Liver (tissue), 3 donors: Measurements from ENCODE around the gene NCAPG2.

Experiments
- EGR1 ChIP-seq, 2 donors: IDR thresholded peaks; 2 replicates each; pipeline ENCODE4 v1.6.1; 2016 to 2018; ENCODE audit warnings: antibody characterized with exemption in 2 of 2, low read depth in 2 of 2
- HNF4A ChIP-seq, 2 donors: conservative IDR thresholded peaks; 2 replicates each; pipeline ENCODE4 v1.6.1; 2016; ENCODE audit warnings: antibody characterized with exemption in 2 of 2, mild to moderate bottlenecking in 2 of 2
- MAX ChIP-seq: IDR thresholded peaks from 2 replicates; pipeline ENCODE4 v1.6.1; 2016; ENCODE audit warnings: antibody characterized with exemption
- RAD21 ChIP-seq, 2 donors: IDR thresholded peaks; 2 replicates each; pipeline ENCODE4 v1.6.1; 2016; ENCODE audit warnings: antibody characterized with exemption in 2 of 2, mild to moderate bottlenecking in 2 of 2
- SP1 ChIP-seq: IDR thresholded peaks from 2 replicates; pipeline ENCODE4 v1.6.1; 2018; ENCODE audit warnings: antibody characterized with exemption, mild to moderate bottlenecking
- YY1 ChIP-seq: IDR thresholded peaks from 2 replicates; pipeline ENCODE4 v1.6.1; 2016; ENCODE audit warnings: antibody characterized with exemption, mild to moderate bottlenecking
- TF ChIP-seq, protein P1 (sequence below): fragments of 150-350 bp; IDR thresholded peaks from 2 replicates; pipeline ENCODE4 v1.5.1; 2017; ENCODE audit warnings: improper control_type of control experiment, low read depth, low read length; ENCODE audit not compliant: missing input control
- TF ChIP-seq, protein P2 (sequence below): IDR thresholded peaks from 2 replicates; pipeline ENCODE4 v1.6.1; 2016; ENCODE audit warnings: antibody characterized with exemption, mild to moderate bottlenecking
- donor health status: healthy.
- donor health status: healthy.

DNA sequence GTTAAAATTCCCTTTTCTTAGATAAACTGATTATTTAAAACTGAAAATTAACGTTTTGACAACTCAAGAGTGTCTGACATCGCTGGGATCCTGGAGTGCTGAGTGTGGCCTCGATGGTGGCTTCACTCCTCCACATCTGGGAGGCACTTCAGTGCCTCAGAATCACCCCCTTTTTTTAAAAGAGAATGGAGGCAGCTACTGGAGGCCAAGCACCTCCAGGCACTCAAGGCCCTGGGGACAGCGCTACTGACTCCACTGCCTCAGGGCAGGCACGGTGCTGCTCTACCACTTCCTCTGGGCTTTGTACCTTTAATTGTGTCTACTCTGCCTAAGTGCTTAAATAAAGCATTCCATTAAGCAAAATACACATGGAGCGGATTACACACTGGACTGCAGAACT lies 27.2 kb upstream of the NCAPG2 start:
- TF ChIP-seq, protein P1, sequence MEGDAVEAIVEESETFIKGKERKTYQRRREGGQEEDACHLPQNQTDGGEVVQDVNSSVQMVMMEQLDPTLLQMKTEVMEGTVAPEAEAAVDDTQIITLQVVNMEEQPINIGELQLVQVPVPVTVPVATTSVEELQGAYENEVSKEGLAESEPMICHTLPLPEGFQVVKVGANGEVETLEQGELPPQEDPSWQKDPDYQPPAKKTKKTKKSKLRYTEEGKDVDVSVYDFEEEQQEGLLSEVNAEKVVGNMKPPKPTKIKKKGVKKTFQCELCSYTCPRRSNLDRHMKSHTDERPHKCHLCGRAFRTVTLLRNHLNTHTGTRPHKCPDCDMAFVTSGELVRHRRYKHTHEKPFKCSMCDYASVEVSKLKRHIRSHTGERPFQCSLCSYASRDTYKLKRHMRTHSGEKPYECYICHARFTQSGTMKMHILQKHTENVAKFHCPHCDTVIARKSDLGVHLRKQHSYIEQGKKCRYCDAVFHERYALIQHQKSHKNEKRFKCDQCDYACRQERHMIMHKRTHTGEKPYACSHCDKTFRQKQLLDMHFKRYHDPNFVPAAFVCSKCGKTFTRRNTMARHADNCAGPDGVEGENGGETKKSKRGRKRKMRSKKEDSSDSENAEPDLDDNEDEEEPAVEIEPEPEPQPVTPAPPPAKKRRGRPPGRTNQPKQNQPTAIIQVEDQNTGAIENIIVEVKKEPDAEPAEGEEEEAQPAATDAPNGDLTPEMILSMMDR = no peak
- TF ChIP-seq SP1 = no peak
- TF ChIP-seq EGR1 (IDR thresholded peaks at IDR 0.05; ENCODE audit: low read depth in 2 of 2) = no peak
- no peak for TF ChIP-seq RAD21 (IDR thresholded peaks at IDR 0.05)
- TF ChIP-seq, protein P2, sequence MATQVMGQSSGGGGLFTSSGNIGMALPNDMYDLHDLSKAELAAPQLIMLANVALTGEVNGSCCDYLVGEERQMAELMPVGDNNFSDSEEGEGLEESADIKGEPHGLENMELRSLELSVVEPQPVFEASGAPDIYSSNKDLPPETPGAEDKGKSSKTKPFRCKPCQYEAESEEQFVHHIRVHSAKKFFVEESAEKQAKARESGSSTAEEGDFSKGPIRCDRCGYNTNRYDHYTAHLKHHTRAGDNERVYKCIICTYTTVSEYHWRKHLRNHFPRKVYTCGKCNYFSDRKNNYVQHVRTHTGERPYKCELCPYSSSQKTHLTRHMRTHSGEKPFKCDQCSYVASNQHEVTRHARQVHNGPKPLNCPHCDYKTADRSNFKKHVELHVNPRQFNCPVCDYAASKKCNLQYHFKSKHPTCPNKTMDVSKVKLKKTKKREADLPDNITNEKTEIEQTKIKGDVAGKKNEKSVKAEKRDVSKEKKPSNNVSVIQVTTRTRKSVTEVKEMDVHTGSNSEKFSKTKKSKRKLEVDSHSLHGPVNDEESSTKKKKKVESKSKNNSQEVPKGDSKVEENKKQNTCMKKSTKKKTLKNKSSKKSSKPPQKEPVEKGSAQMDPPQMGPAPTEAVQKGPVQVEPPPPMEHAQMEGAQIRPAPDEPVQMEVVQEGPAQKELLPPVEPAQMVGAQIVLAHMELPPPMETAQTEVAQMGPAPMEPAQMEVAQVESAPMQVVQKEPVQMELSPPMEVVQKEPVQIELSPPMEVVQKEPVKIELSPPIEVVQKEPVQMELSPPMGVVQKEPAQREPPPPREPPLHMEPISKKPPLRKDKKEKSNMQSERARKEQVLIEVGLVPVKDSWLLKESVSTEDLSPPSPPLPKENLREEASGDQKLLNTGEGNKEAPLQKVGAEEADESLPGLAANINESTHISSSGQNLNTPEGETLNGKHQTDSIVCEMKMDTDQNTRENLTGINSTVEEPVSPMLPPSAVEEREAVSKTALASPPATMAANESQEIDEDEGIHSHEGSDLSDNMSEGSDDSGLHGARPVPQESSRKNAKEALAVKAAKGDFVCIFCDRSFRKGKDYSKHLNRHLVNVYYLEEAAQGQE = no peak
- TF ChIP-seq YY1 = no peak
- no peak for TF ChIP-seq MAX
- no peak for TF ChIP-seq HNF4A (conservative IDR thresholded peaks at IDR 0.05)
